Endothelial cell of umbilical vein (primary cell): ENCODE measurements around the gene OSBPL10.

ENCODE experiments used
- CTCF ChIP-seq, 2 donors: IDR thresholded peaks; 1 replicate in 1 of 2; 2 replicates in 1 of 2; pipeline ENCODE4 v1.5.1; 2011; ENCODE audit warnings: low read length in 2 of 2, mild to moderate bottlenecking in 2 of 2, moderate library complexity in 2 of 2, control low read depth in 1 of 2, inconsistent platforms in 1 of 2, low read depth in 1 of 2; ENCODE audit not compliant: insufficient read depth in 1 of 2; ENCODE audit errors: extremely low read depth in 1 of 2
- EZH2 ChIP-seq: IDR thresholded peaks from 2 replicates; pipeline ENCODE4 v1.6.1; 2012; ENCODE audit warnings: borderline replicate concordance, low read depth, mild to moderate bottlenecking, moderate library complexity, low read length, inconsistent platforms; ENCODE audit not compliant: severe bottlenecking
- GATA2 ChIP-seq: IDR thresholded peaks from 2 replicates; pipeline ENCODE4 v1.7.0; 2011; ENCODE audit warnings: low read depth, mild to moderate bottlenecking, moderate library complexity, mixed read lengths, low read length; ENCODE audit not compliant: insufficient read length, insufficient read depth
- MYC ChIP-seq: IDR thresholded peaks from one replicate; pipeline ENCODE4 v1.6.1; 2011; ENCODE audit warnings: mild to moderate bottlenecking, low read depth, low read length
- POLR2A ChIP-seq: IDR thresholded peaks from 2 replicates; pipeline ENCODE4 v1.6.1; 2012; ENCODE audit warnings: low read depth, mild to moderate bottlenecking, control low read depth, low read length
- POLR2AphosphoS5 ChIP-seq: IDR thresholded peaks from 2 replicates; pipeline ENCODE4 v1.6.1; 2012; ENCODE audit warnings: low read depth, mild to moderate bottlenecking, control low read depth, low read length, moderate library complexity; ENCODE audit not compliant: insufficient read depth

- no peak for TF ChIP-seq CTCF (IDR thresholded peaks at IDR 0.05; ENCODE audit: extremely low read depth in 1 of 2, insufficient read depth in 1 of 2, low read depth in 1 of 2, low read length in 2 of 2)
- no peak for TF ChIP-seq MYC
- no peak for TF ChIP-seq POLR2A
- no peak for TF ChIP-seq POLR2AphosphoS5
- TF ChIP-seq EZH2: no peak
- no peak for TF ChIP-seq GATA2
Measured at GRCh38 chr3:31900583-31900982, 80.5 kb downstream of the OSBPL10 start.
